Subcutaneous abdominal adipose tissue (tissue), 5 donors: Measurements from ENCODE around the gene MMP2.

Source experiments
- H3K27ac ChIP-seq: one replicate; pipeline ENCODE4 v1.7.0; 2013; ENCODE audit warnings: low read depth, mild to moderate bottlenecking, inconsistent platforms, low read length, moderate library complexity
- H3K27me3 ChIP-seq, 5 donors: one replicate each; pipeline ENCODE4 v1.7.0; 2013; ENCODE audit warnings: low read length in 5 of 5, inconsistent platforms in 1 of 5; ENCODE audit not compliant: control insufficient read depth in 5 of 5, insufficient read depth in 4 of 5
- H3K36me3 ChIP-seq, 5 donors: one replicate each; pipeline ENCODE4 v1.7.0; 2013; ENCODE audit warnings: low read length in 5 of 5; ENCODE audit not compliant: control insufficient read depth in 5 of 5, insufficient read depth in 5 of 5
- H3K4me1 ChIP-seq, 5 donors: one replicate each; pipeline ENCODE4 v1.7.0; 2013; ENCODE audit warnings: low read length in 5 of 5, mild to moderate bottlenecking in 3 of 5, moderate library complexity in 1 of 5; ENCODE audit not compliant: control insufficient read depth in 5 of 5, insufficient read depth in 5 of 5
- H3K4me3 ChIP-seq, 5 donors: one replicate each; pipeline ENCODE4 v1.7.0; 2013; ENCODE audit warnings: low read length in 5 of 5, low read depth in 1 of 5
- H3K9ac ChIP-seq, 5 donors: one replicate each; pipeline ENCODE4 v1.7.0; 2013; ENCODE audit warnings: low read length in 5 of 5, mild to moderate bottlenecking in 4 of 5, moderate library complexity in 3 of 5
- H3K9me3 ChIP-seq, 5 donors: one replicate each; pipeline ENCODE4 v1.7.0; 2013; ENCODE audit warnings: low read length in 5 of 5; ENCODE audit not compliant: control insufficient read depth in 5 of 5
- donor health status: healthy.
- donor health status: healthy.
- donor health status: healthy.
- donor health status: healthy.
- donor health status: healthy.

The MMP2 gene

DNA sequence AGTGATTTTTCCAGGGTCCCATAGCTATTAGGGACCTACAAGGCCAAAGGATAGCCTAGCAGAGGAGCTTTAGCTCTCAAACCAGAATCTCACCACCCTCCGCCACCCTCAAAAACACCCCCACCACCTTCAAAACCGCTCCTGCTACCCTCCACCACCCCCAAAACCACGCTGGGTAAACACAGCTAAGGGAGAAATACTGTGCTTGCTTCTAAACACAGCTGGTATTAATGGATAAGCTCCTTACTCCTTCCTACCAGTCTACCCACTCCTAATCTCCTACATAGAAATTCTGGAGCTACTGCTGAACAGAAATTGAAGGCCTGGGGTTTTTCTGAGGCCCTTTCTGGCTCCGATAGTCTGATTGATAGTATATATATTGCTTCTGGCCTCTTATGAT, 27.7 kb downstream of the MMP2 start:
- H3K36me3 ChIP-seq, result peaks cover 0 to 12% (median 6%) of the 10 kb centered on the region in 5 donors
- H3K27ac ChIP-seq, result no peak overlapping the region
- no peaks in the 10 kb centered on the region for H3K9me3 ChIP-seq
- no peak overlapping the region for H3K4me3 ChIP-seq
- no peak overlapping the region for H3K9ac ChIP-seq
- peaks cover 0 to 4% (median 0%) of the 10 kb centered on the region in 5 donors for H3K27me3 ChIP-seq
- H3K4me1 ChIP-seq, result peaks cover 7 to 36% (median 27%) of the 10 kb centered on the region in 5 donors

DNA sequence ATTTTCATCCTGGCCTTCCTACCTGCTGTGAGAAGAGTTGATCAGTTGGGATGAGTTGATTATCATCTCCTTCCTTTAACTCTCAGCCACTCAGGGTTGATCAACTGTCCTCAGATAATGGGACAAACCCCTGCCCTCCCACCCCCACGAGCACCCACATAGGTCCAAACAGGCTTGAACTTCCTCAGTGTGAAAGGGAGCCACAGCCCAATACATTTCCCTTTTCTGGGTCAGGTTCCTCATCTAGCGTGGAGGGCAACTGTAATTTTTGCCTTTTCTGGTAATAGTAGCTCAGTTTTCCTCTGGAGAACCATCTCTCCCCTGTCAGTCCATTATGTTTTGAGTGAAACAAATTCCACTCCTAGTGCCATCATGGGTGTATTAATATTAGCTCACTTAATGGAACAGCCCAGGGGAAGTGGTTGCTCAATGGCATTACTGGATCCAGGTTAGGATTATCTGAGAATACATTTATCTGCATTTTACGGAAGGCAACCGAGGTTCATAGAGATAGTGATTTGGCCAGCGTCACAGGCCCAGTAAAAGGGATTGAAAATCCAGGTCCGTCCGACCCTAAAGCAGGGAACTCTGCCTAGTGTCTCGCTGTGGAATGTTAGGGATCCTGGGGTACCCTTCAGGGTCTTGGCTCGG, 29.4 kb downstream of the MMP2 start:
- Histone ChIP-seq H3K9ac (peak overlapping the region in 1 of 5 donors; percentile 59), H3K9me3 (peaks cover 3 to 10% (median 5%) of the 10 kb centered on the region in 5 donors), H3K4me3 (peak overlapping the region; percentile 51 to 78 (median 70)), H3K4me1 (peaks cover 0 to 20% (median 11%) of the 10 kb centered on the region in 5 donors), H3K27ac (no peak overlapping the region), H3K36me3 (peaks cover 0 to 12% (median 6%) of the 10 kb centered on the region in 5 donors), H3K27me3 (peaks cover 0 to 4% (median 0%) of the 10 kb centered on the region in 5 donors)

DNA sequence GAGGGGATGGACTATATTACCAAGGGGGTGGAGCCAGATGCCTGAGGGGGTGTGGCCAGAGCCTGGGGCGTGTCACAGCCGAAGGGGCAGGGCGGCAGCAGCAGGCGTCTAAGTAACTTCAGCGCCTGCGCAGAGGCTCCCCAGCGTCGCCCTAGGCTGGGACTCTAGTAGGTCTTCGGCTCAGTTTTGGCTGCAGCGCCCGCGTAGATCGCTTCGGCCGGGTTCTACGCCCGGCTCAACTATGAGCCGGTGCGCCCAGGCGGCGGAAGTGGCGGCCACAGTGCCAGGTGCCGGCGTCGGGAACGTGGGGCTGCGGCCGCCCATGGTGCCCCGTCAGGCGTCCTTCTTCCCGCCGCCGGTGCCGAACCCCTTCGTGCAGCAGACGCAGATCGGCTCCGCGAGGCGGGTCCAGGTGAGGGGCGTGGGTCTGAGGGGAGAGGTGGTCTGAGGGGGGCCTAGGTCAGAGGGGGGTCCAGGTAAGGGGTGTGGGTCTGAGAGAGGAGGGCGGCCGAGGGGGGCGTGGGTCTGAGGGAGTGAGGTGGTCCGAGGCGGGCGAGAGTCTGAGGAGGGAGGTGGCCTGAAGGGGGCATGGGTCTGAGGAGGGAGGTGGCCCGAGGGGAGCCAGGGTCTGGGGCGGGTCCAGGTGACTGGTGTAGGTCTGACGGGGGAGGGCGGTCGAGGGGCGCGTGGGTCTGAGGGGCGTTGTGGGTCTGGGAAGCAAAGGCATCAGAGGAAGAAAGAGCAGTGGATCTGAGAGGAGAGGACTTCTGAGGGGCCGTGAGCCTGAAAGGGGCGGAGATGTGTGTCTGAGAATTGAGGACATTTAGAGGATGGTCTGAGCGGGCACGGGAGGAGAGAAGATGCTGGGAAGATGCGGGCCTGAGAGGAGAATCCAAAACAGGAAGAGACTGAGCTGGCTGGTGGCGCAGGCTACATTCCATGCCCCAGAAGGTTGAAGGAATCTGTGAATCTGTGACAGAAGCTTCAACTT, 30.2 kb downstream of the MMP2 start, which contains the start of gene LPCAT2:
LPCAT2 (plus strand) TSS at position 132 of the 991 bp plus-strand sequence; CDS start at position 242, 110 bp downstream.
- Histone ChIP-seq H3K9ac (peak within 1 kb of the TSS; percentile 19 to 76 (median 59)), H3K27ac (peak within 1 kb of the TSS; percentile 20), H3K27me3 (peaks cover 0 to 4% (median 0%) of the 10 kb centered on the region in 5 donors)

GRCh38 chr16:55510185-55510805, 31.3 kb downstream of the MMP2 start:
- peaks cover 0 to 4% (median 0%) of the 10 kb centered on the region in 5 donors for H3K27me3 ChIP-seq
- peak overlapping the region in 4 of 5 donors; percentile 67 to 80 (median 74) for H3K4me3 ChIP-seq
- H3K9ac ChIP-seq, result peak overlapping the region in 1 of 5 donors; percentile 59
- H3K4me1 ChIP-seq, result peaks cover 0 to 17% (median 8%) of the 10 kb centered on the region in 5 donors
- H3K27ac ChIP-seq, result no peak overlapping the region
- peaks cover 0 to 7% (median 4%) of the 10 kb centered on the region in 5 donors for H3K36me3 ChIP-seq
- peaks cover 3 to 12% (median 8%) of the 10 kb centered on the region in 5 donors for H3K9me3 ChIP-seq

More for the DNA sequence above, 30.2 kb downstream of the MMP2 start, which contains the start of gene LPCAT2:
- H3K4me3 ChIP-seq, result peak within 1 kb of the TSS; percentile 67 to 80 (median 71)
- H3K36me3 ChIP-seq, result peaks cover 0 to 8% (median 6%) of the 10 kb centered on the region in 5 donors
- peaks cover 3 to 12% (median 8%) of the 10 kb centered on the region in 5 donors for H3K9me3 ChIP-seq
- H3K4me1 ChIP-seq, result peaks cover 0 to 17% (median 8%) of the 10 kb centered on the region in 5 donors

- H3K36me3 ChIP-seq, result no peaks in the 10 kb centered on the region
- no peak overlapping the region for H3K9ac ChIP-seq
- no peak overlapping the region for H3K27ac ChIP-seq
- H3K4me3 ChIP-seq, result no peak overlapping the region
- H3K9me3 ChIP-seq, result peaks cover 3 to 12% (median 8%) of the 10 kb centered on the region in 5 donors
- peaks cover 0 to 17% (median 8%) of the 10 kb centered on the region in 5 donors for H3K4me1 ChIP-seq
- H3K27me3 ChIP-seq, result peaks cover 0 to 4% (median 0%) of the 10 kb centered on the region in 5 donors
Measured at GRCh38 chr16:55512941-55513340, 33.9 kb downstream of the MMP2 start.

DNA sequence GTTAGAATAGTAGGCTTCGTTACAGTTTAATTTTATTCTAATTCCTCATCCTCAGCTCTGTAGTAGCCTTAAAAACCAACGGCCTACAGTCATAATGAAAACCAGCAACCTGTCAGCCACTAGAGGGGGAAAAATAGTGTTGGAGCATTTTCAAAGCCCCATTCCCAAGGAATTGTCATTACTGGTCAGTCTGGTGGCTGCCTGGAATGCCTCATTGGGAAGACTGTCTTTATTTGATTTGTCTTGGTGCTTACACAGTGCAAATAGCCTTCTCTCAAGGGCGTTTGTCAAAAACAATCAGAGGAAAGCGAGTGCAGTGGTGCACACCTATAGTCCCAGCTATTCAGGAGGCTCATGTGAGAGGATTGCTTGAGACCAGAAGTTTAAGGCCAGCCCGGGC, 34.6 kb downstream of the MMP2 start:
- peaks cover 0 to 4% (median 0%) of the 10 kb centered on the region in 5 donors for H3K27me3 ChIP-seq
- peaks cover 0 to 14% (median 7%) of the 10 kb centered on the region in 5 donors for H3K4me1 ChIP-seq
- H3K4me3 ChIP-seq, result no peak overlapping the region
- peaks cover 3 to 12% (median 8%) of the 10 kb centered on the region in 5 donors for H3K9me3 ChIP-seq
- no peak overlapping the region for H3K27ac ChIP-seq
- H3K9ac ChIP-seq, result no peak overlapping the region
- no peaks in the 10 kb centered on the region for H3K36me3 ChIP-seq

DNA sequence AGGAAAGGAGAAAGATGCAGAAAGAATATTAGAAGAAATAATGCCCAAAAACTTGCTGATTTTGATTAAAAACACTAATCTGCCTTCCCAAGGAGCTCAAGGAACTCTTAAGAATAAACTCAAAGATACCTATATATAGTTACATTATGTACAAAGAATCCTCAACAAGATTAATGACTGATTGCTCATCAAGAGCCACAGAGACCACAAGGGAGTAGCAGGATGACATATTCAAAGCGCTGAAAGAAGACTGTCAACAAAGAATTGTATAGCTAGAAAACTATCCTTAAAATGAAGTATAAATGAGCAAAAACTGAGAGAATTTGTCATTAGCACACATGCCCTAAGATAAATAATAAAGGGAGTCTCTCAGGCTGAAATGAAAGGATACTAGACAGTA, 36.1 kb downstream of the MMP2 start:
- Histone ChIP-seq H3K36me3 (no peaks in the 10 kb centered on the region), H3K4me3 (no peak overlapping the region), H3K9ac (no peak overlapping the region), H3K27ac (no peak overlapping the region), H3K9me3 (peaks cover 3 to 12% (median 8%) of the 10 kb centered on the region in 5 donors), H3K27me3 (no peaks in the 10 kb centered on the region), H3K4me1 (peaks cover 0 to 3% (median 0%) of the 10 kb centered on the region in 5 donors)

DNA sequence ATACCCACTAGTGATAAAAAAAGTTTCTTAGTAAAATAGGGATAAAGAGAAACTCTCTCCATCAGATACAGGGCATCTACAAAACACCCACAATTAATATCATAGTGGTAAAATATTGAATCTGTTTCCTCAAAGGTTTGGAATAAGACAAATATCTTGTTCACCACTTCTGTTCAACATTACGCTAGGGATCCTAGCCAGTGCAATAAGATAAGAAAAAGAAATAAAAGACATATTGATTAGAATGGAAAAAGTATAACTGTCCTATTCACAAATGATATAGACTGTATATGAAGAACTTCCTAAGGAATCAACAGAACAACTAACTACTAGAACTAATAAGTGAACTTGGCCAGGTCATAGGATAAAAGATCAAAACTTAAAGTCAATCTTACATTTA, 42.8 kb downstream of the MMP2 start:
- Histone ChIP-seq H3K9me3 (peaks cover 3 to 16% (median 5%) of the 10 kb centered on the region in 5 donors), H3K36me3 (no peaks in the 10 kb centered on the region), H3K9ac (no peak overlapping the region), H3K27me3 (no peaks in the 10 kb centered on the region), H3K27ac (no peak overlapping the region), H3K4me1 (peaks cover 0 to 3% (median 0%) of the 10 kb centered on the region in 5 donors), H3K4me3 (no peak overlapping the region)

DNA sequence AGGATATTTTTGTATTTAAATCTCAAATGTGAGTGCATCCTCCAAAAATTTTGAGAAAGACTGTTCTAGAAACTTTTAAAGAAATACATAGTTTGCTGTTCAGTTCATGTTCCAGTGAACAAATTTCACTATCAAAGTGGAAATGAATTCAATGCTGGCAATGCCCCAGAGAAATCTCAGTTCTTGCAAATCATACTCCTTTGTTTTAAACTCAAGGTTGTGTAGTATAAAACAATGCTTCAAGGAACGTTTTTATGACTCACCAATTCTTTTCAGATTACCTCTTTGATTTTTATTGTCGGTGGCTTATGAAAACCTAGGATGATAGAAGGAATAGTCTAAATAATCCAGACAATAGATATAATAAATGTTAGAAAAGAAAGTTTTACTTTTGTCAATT, 47.4 kb downstream of the MMP2 start:
- H3K27me3 ChIP-seq, result no peaks in the 10 kb centered on the region
- H3K4me3 ChIP-seq, result no peak overlapping the region
- H3K9me3 ChIP-seq, result peaks cover 0 to 11% (median 2%) of the 10 kb centered on the region in 5 donors
- peaks cover 0 to 7% (median 4%) of the 10 kb centered on the region in 5 donors for H3K4me1 ChIP-seq
- H3K36me3 ChIP-seq, result peaks cover 0 to 4% (median 0%) of the 10 kb centered on the region in 5 donors
- peak overlapping the region; percentile 33 for H3K27ac ChIP-seq
- H3K9ac ChIP-seq, result no peak overlapping the region
